ENCODE data around the gene YTHDF1. TPM values are rescaled to one million over a fixed set of nuclear protein-coding genes. Genes with fewer than 3 reads are reported as not detected.

Gene YTHDF1
- total RNA-seq, 2 experiments from 2014 or later: 38.0 to 41.2 TPM

- Mint-ChIP-seq H3K4me3 (no peak overlapping the region), H3K36me3 (no peaks in the 10 kb centered on the region), H3K27me3 (peaks cover 4% of the 10 kb centered on the region), H3K4me1 (no peaks in the 10 kb centered on the region), H3K27ac (no peak overlapping the region), H3K9me3 (no peaks in the 10 kb centered on the region)
- no peak for ATAC-seq (ENCODE audit: low read depth)
- no peak for DNase-seq
- POLR2A ChIA-PET: no interaction called here
Observed at GRCh38 chr20:63242736-63243135, 26.8 kb upstream of the YTHDF1 start.

DNA sequence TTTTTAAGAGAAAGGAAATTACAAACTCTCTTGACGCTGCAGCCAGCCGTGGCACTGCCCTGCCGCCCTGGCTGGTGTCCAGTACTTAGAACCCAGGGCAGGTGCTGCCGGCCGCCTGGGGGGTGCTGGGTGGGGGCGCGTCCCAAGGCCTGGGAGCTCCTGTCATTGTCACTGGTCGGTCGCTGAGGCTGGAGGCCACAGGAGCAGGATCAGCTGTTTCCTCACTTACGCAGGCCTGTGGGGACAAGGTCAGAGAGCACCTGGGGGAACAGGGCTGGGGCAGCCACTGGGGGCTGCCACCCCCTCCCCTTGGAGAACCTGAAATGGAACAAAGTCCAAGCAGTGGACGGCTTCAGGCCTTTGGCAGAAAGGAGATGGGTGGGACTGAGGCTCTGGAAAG, 25.3 kb upstream of the YTHDF1 start:
- no peak for DNase-seq
- Mint-ChIP-seq H3K4me1 (no peaks in the 10 kb centered on the region), H3K4me3 (no peak overlapping the region), H3K36me3 (no peaks in the 10 kb centered on the region), H3K9me3 (no peaks in the 10 kb centered on the region), H3K27me3 (peaks cover 4% of the 10 kb centered on the region), H3K27ac (no peak overlapping the region)
- POLR2A ChIA-PET: no interaction called here
- no peak for ATAC-seq (ENCODE audit: low read depth)

- POLR2A ChIA-PET: no interaction called here
- no peaks in the 10 kb centered on the region for H3K36me3 Mint-ChIP-seq
Observed at GRCh38 chr20:63240004-63240403, 24.1 kb upstream of the YTHDF1 start.

GRCh38 chr20:63239431-63239830, 23.5 kb upstream of the YTHDF1 start:
- no peak for DNase-seq
- no peaks in the 10 kb centered on the region for H3K9me3 Mint-ChIP-seq
- no peak for ATAC-seq (ENCODE audit: low read depth)
- POLR2A ChIA-PET: no interaction called here
- no peak overlapping the region for H3K4me3 Mint-ChIP-seq
- H3K27ac Mint-ChIP-seq: no peak overlapping the region
- H3K4me1 Mint-ChIP-seq: no peaks in the 10 kb centered on the region
- H3K27me3 Mint-ChIP-seq: peaks cover 3% of the 10 kb centered on the region
- no peaks in the 10 kb centered on the region for H3K36me3 Mint-ChIP-seq

More at GRCh38 chr20:63240004-63240403, 24.1 kb upstream of the YTHDF1 start:
- no peak overlapping the region for H3K4me3 Mint-ChIP-seq
- no peaks in the 10 kb centered on the region for H3K27me3 Mint-ChIP-seq
- DNase-seq: no peak
- H3K27ac Mint-ChIP-seq: no peak overlapping the region
- no peaks in the 10 kb centered on the region for H3K9me3 Mint-ChIP-seq
- no peak for ATAC-seq (ENCODE audit: low read depth)
- no peaks in the 10 kb centered on the region for H3K4me1 Mint-ChIP-seq

- H3K9me3 Mint-ChIP-seq: no peaks in the 10 kb centered on the region
- POLR2A ChIA-PET: no interaction called here
- no peaks in the 10 kb centered on the region for H3K36me3 Mint-ChIP-seq
- H3K27ac Mint-ChIP-seq: no peak overlapping the region
- peaks cover 5% of the 10 kb centered on the region for H3K27me3 Mint-ChIP-seq
- H3K4me1 Mint-ChIP-seq: no peaks in the 10 kb centered on the region
- no peak overlapping the region for H3K4me3 Mint-ChIP-seq
- ATAC-seq (ENCODE audit: low read depth) (no peak), DNase-seq (no peak)
Observed at GRCh38 chr20:63238514-63239125, 22.7 kb upstream of the YTHDF1 start.

- Mint-ChIP-seq H3K4me3 (no peak overlapping the region), H3K36me3 (no peaks in the 10 kb centered on the region), H3K27me3 (peaks cover 5% of the 10 kb centered on the region), H3K4me1 (no peaks in the 10 kb centered on the region), H3K27ac (no peak overlapping the region), H3K9me3 (no peaks in the 10 kb centered on the region)
- DNase-seq (no peak), ATAC-seq (ENCODE audit: low read depth) (no peak)
- POLR2A ChIA-PET: no interaction called here
Observed at GRCh38 chr20:63238031-63238430, 22.1 kb upstream of the YTHDF1 start.

- POLR2A ChIA-PET: no interaction called here
- no peak overlapping the region for H3K27ac Mint-ChIP-seq
- H3K27me3 Mint-ChIP-seq: peaks cover 21% of the 10 kb centered on the region
- H3K4me1 Mint-ChIP-seq: no peaks in the 10 kb centered on the region
- H3K36me3 Mint-ChIP-seq: no peaks in the 10 kb centered on the region
- no peak overlapping the region for H3K4me3 Mint-ChIP-seq
- DNase-seq: no peak
- no peak for ATAC-seq (ENCODE audit: low read depth)
- no peaks in the 10 kb centered on the region for H3K9me3 Mint-ChIP-seq
Observed at GRCh38 chr20:63236116-63236837, 20.3 kb upstream of the YTHDF1 start.

DNA sequence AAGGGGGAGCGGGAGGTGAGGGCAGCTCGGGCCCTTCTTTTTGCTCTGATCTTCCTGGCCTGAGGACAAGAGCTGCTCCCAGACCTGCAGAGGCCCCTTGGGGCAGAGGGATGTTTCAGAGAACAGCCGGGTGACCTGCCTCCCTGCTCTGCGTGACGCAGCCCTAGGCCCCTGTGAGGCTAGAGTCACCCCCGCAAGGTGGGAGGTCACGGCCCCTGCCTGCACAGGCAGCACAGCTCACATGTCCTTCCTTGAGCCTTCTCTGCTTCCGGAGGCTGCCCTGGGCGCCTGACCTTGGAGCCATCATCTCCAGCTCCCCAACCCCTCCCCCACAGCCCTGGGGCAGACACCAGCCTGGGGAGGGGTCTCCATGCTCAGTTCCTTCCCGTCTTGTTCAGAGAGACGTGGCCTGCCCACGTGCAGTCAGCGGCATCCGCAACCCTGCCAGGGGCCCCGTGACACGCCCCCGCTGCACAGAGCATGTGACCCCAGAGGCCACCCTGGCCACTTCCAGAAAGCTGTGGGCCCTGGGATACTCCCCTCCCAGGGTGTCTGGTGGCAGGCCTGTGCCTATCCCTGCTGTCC, 19.6 kb upstream of the YTHDF1 start, which contains the start of gene BIRC7:
Gene BIRC7 (plus strand): TSS at position 507 of the 585 bp plus-strand sequence. CDS start 192 bp downstream, outside the sequence.
- Mint-ChIP-seq H3K4me1 (no peaks in the 10 kb centered on the region), H3K36me3 (no peaks in the 10 kb centered on the region), H3K27me3 (peaks cover 28% of the 10 kb centered on the region), H3K27ac (no peak within 1 kb of the TSS), H3K4me3 (no peak within 1 kb of the TSS), H3K9me3 (no peaks in the 10 kb centered on the region)
- POLR2A ChIA-PET: no interaction called here
- no peak for ATAC-seq (ENCODE audit: low read depth)
- no peak for DNase-seq

DNA sequence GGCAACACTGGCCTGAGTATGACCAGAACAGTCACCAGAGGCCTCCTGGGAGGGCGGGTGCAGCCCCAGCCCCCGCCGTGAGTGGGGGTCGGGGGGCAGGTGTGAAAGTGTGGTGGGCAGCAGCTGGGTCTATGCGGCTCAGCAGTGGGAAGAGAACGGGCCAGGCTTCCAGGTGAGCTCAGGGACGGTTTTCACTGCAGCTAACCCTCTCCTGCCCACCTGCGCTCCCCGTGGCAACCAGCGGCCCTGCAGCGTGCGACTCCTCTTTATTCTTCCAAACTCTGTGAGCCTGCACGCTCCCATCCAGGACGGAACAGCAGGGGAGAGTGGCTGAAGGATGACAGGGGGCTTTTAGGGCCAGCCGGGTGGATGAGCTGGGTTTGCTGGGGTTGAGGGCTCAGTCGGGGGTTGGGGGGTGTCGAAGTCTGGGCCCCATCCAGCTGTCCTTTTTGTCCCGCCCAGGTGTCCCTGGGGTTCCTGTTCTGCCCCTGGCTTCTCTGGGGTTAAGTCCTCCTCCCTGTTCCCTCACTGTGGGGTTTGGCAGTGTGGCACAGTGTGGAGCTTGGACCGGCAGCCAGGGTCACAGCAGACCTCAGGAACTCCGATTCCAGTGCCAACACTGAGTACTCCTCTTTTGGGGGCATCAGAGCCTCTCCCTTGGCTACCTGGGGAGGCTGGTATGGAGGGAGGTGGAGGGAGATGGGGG, 18.9 kb upstream of the YTHDF1 start:
- peaks cover 34% of the 10 kb centered on the region for H3K27me3 Mint-ChIP-seq
- peak; percentile 57 for ATAC-seq (ENCODE audit: low read depth)
- DNase-seq: no peak

DNA sequence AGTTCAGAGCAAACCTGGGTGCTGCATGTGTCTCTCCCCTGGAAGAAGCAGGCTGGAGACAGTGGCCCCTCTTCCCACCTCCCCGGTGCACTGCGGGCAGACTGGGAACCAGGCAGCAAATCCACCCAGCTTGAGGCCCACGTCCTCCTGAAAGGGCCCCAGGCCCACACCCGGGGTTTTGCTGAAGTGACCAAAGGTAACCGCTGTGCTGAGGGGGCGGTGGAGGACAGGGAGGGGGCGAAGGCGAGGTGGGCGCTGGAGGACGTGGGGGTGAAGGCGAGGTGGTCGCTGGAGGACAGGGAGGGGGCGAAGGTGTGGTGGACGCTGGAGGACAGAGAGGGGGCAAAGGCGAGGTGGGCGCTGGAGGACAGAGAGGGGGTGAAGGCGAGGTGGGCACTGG, 18.0 kb upstream of the YTHDF1 start:
- POLR2A ChIA-PET: no interaction called here
- no peaks in the 10 kb centered on the region for H3K4me1 Mint-ChIP-seq
- no peak for DNase-seq
- no peaks in the 10 kb centered on the region for H3K36me3 Mint-ChIP-seq
- no peak overlapping the region for H3K27ac Mint-ChIP-seq
- no peaks in the 10 kb centered on the region for H3K9me3 Mint-ChIP-seq
- no peak overlapping the region for H3K4me3 Mint-ChIP-seq
- H3K27me3 Mint-ChIP-seq: peaks cover 38% of the 10 kb centered on the region
- no peak for ATAC-seq (ENCODE audit: low read depth)

More for the DNA sequence above, 18.9 kb upstream of the YTHDF1 start:
- H3K36me3 Mint-ChIP-seq: no peaks in the 10 kb centered on the region
- H3K4me3 Mint-ChIP-seq: no peak overlapping the region
- H3K4me1 Mint-ChIP-seq: no peaks in the 10 kb centered on the region
- H3K27ac Mint-ChIP-seq: no peak overlapping the region
- POLR2A ChIA-PET: no interaction called here
- no peaks in the 10 kb centered on the region for H3K9me3 Mint-ChIP-seq

- no peak for ATAC-seq (ENCODE audit: low read depth)
- Mint-ChIP-seq H3K27ac (no peak overlapping the region), H3K27me3 (peaks cover 42% of the 10 kb centered on the region), H3K4me1 (no peaks in the 10 kb centered on the region), H3K9me3 (no peaks in the 10 kb centered on the region), H3K4me3 (no peak overlapping the region), H3K36me3 (no peaks in the 10 kb centered on the region)
- no peak for DNase-seq
- POLR2A ChIA-PET: no interaction called here
Observed at GRCh38 chr20:63233061-63233344, 17.1 kb upstream of the YTHDF1 start.

DNA sequence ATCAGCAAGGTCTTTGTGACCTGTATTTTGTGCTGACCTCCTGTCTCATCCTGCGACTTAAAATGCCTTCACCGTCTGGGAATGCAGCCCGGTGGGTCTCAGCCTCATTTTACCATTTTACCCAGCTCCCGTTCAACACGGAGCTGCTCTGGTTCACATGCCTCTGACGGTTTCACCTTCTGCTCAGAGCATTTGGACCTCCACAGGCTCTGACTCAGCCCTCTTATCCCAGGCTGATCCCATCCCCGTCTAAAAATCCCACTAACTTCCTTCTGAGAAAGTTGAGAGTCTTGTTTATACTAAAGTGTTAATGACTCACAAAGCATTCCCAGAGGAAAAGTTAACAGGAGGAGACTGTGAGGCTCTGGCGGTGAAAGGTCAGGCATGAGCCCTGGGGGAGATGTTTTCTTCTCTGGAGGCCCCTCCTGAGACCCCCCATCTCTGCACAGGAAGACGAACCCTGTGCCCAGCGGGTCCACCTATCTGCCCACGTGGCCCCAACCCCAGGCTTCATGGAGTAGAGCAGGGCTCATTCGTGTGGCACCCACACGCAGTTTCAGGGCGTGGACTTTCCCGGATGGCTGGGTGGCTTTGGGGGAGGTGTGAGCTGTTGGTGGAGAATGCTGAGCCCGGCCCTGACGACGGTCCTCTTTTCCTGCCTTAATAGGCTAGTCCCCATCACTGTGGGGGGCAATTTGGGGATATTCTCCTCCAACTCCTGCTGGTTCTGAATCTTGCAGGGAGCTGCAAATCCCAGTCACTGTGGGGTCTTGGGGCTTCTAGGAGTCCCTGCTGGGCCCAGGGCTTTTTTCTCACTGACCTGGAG, 16.5 kb upstream of the YTHDF1 start:
- no peak overlapping the region for H3K4me3 Mint-ChIP-seq
- H3K36me3 Mint-ChIP-seq: no peaks in the 10 kb centered on the region
- POLR2A ChIA-PET: no interaction called here
- H3K27ac Mint-ChIP-seq: no peak overlapping the region
- ATAC-seq (ENCODE audit: low read depth) (no peak), DNase-seq (no peak)
- peaks cover 44% of the 10 kb centered on the region for H3K27me3 Mint-ChIP-seq
- H3K9me3 Mint-ChIP-seq: no peaks in the 10 kb centered on the region
- no peaks in the 10 kb centered on the region for H3K4me1 Mint-ChIP-seq

- Mint-ChIP-seq H3K27ac (no peak overlapping the region), H3K36me3 (no peaks in the 10 kb centered on the region), H3K4me3 (no peak overlapping the region), H3K27me3 (peaks cover 44% of the 10 kb centered on the region), H3K4me1 (no peaks in the 10 kb centered on the region), H3K9me3 (no peaks in the 10 kb centered on the region)
- DNase-seq: no peak
- no peak for ATAC-seq (ENCODE audit: low read depth)
- POLR2A ChIA-PET: no interaction called here
Observed at GRCh38 chr20:63230800-63231268, 14.9 kb upstream of the YTHDF1 start.

Measured in activated naive CD8-positive, alpha-beta T cell treated with anti-CD3 and anti-CD28 coated beads, Interleukin-2, amount 10 ng/mL, durations not matched to agents 7 days and 5 days (primary cell).